GM18870 (cell line): ENCODE measurements around the gene IRF8.

Source experiments
- ATAC-seq: cut with Tn5 transposase; IDR thresholded peaks from one replicate; pipeline ENCODE4 v1.9.1; 2021; ENCODE audit warnings: moderate library complexity; ENCODE audit not compliant: unreplicated experiment

IRF8 gene

GRCh38 chr16:85912211-85912974 is 13.4 kb downstream of the IRF8 start:
- no peak for ATAC-seq

- no peak for ATAC-seq
Observed at GRCh38 chr16:85913141-85913601, 14.2 kb downstream of the IRF8 start.

GRCh38 chr16:85913688-85914422 is 14.9 kb downstream of the IRF8 start:
- no peak for ATAC-seq

- ATAC-seq = no peak
Observed at GRCh38 chr16:85914423-85914794, 15.4 kb downstream of the IRF8 start.

GRCh38 chr16:85915125-85915845 is 16.3 kb downstream of the IRF8 start:
- ATAC-seq = no peak

- no peak for ATAC-seq
Observed at GRCh38 chr16:85916141-85916890, 17.4 kb downstream of the IRF8 start.

GRCh38 chr16:85917012-85917411 is 18.1 kb downstream of the IRF8 start:
- no peak for ATAC-seq

GRCh38 chr16:85917959-85918358 is 19.0 kb downstream of the IRF8 start:
- ATAC-seq = peak; percentile 63

GRCh38 chr16:85918436-85918835 is 19.5 kb downstream of the IRF8 start:
- ATAC-seq = no peak

- no peak for ATAC-seq
Observed at GRCh38 chr16:85919271-85920267, 20.6 kb downstream of the IRF8 start.

- no peak for ATAC-seq
Observed at GRCh38 chr16:85921026-85921425, 22.1 kb downstream of the IRF8 start.

GRCh38 chr16:85923153-85924021 is 24.4 kb downstream of the IRF8 start:
- no peak for ATAC-seq

- ATAC-seq = no peak
Observed at GRCh38 chr16:85924675-85925074, 25.7 kb downstream of the IRF8 start.

- ATAC-seq = no peak
Observed at GRCh38 chr16:85926370-85926769, 27.4 kb downstream of the IRF8 start.

- no peak for ATAC-seq
Observed at GRCh38 chr16:85927371-85927770, 28.4 kb downstream of the IRF8 start.

- ATAC-seq = no peak
Observed at GRCh38 chr16:85927959-85928358, 29.0 kb downstream of the IRF8 start.

- no peak for ATAC-seq
Observed at GRCh38 chr16:85928401-85928820, 29.4 kb downstream of the IRF8 start.

- ATAC-seq = no peak
Observed at GRCh38 chr16:85929259-85929721, 30.3 kb downstream of the IRF8 start.

- no peak for ATAC-seq
Observed at GRCh38 chr16:85930301-85930700, 31.3 kb downstream of the IRF8 start.
